PC-3 (cell line): Measurements from ENCODE around the gene FARS2. TPM values are rescaled to one million over a fixed set of nuclear protein-coding genes. Genes with fewer than 3 reads are reported as not detected.
A peak's percentile ranks its signal among the peaks of the same experiment; 100 is the strongest.

Source experiments
- ATAC-seq: fragments of 200-7000 bp; cut with Tn5 transposase; 2 replicates; pipeline ENCODE4 v1.9.1; 2020; ENCODE audit warnings: mild to moderate bottlenecking, moderate library complexity
- BruUV-seq: library from RNA; stranded (reverse); fragments of 400-500 nt; replicated peaks from 2 replicates; lab custom pipeline; 2021; lab: Mats Ljungman, UMichigan
- CTCF ChIA-PET: fragments of 300-600 bp; sonication (Branson Sonifier 250); formaldehyde crosslinking; loops from one replicate; lab custom pipeline; 2022; ENCODE audit warnings: antibody characterized with exemption; lab: Charles Lee
- POLR2A ChIA-PET: fragments of 300-600 bp; sonication (Branson Sonifier 250); formaldehyde crosslinking; loops from one replicate; lab custom pipeline; 2022; ENCODE audit warnings: antibody characterized with exemption; ENCODE audit not compliant: unreplicated experiment; lab: Charles Lee
- DNase-seq: peaks from one replicate; pipeline ENCODE4 v3.0.0-alpha.2; 2015
- H2AFZ ChIP-seq: fragments of 300-600 bp; sonication (generic); 2 replicates; pipeline ENCODE4 v1.6.0; 2016; ENCODE audit warnings: antibody characterized with exemption, low read length
- H3F3A ChIP-seq: fragments of 300-600 bp; sonication (generic); one replicate; pipeline ENCODE4 v1.6.0; 2017; ENCODE audit warnings: antibody characterized with exemption, low read length, control low read depth, mild to moderate bottlenecking; ENCODE audit not compliant: unreplicated experiment
- H3K27ac ChIP-seq: fragments of 300-600 bp; sonication (generic); 2 replicates; pipeline ENCODE4 v1.5.1; 2016; ENCODE audit warnings: mild to moderate bottlenecking, low read length
- H3K27me3 ChIP-seq: fragments of 300-600 bp; sonication (generic); 2 replicates; pipeline ENCODE4 v1.6.1; 2016; ENCODE audit warnings: low read length, mixed read lengths
- H3K36me3 ChIP-seq: fragments of 300-600 bp; sonication (generic); 2 replicates; pipeline ENCODE4 v1.6.1; 2016; ENCODE audit warnings: low read depth, mixed run types, low read length, mixed read lengths
- H3K4me1 ChIP-seq: fragments of 300-600 bp; sonication (generic); 2 replicates; pipeline ENCODE4 v1.5.1; 2016; ENCODE audit warnings: low read length; ENCODE audit not compliant: insufficient read depth
- H3K4me2 ChIP-seq: fragments of 300-600 bp; sonication (generic); 2 replicates; pipeline ENCODE4 v1.6.0; 2016; ENCODE audit warnings: low read length
- H3K4me3 ChIP-seq: fragments of 300-600 bp; sonication (generic); 2 replicates; pipeline ENCODE4 v1.5.1; 2016; ENCODE audit warnings: mild to moderate bottlenecking, low read length, mixed read lengths
- H3K79me2 ChIP-seq: fragments of 300-600 bp; sonication (generic); 2 replicates; pipeline ENCODE4 v1.6.1; 2017; ENCODE audit warnings: low read length, mixed read lengths
- H3K9ac ChIP-seq: fragments of 300-600 bp; sonication (generic); 2 replicates; pipeline ENCODE4 v1.6.0; 2016; ENCODE audit warnings: mild to moderate bottlenecking, low read length
- H3K9me2 ChIP-seq: fragments of 300-600 bp; sonication (generic); replicated peaks from 2 replicates; pipeline ENCODE4 v1.6.1; 2016; ENCODE audit warnings: mixed run types, low read length, mixed read lengths
- H3K9me3 ChIP-seq: fragments of 300-600 bp; sonication (generic); 2 replicates; pipeline ENCODE4 v1.6.1; 2016; ENCODE audit warnings: low read length, mixed read lengths
- H4K20me1 ChIP-seq: fragments of 300-600 bp; sonication (generic); 2 replicates; pipeline ENCODE4 v1.6.1; 2016; ENCODE audit warnings: low read length, mixed read lengths
- CTCF ChIP-seq: fragments of 300-600 bp; sonication (generic); conservative IDR thresholded peaks from 2 replicates; pipeline ENCODE4 v1.5.1; 2017; ENCODE audit warnings: antibody characterized with exemption, low read depth, mild to moderate bottlenecking, low read length
- EZH2 ChIP-seq: fragments of 300-600 bp; sonication (generic); IDR thresholded peaks from one replicate; pipeline ENCODE4 v1.6.1; 2017; ENCODE audit warnings: antibody characterized with exemption, mild to moderate bottlenecking, low read length; ENCODE audit not compliant: unreplicated experiment
- EZH2phosphoT487 ChIP-seq: fragments of 300-600 bp; sonication (generic); IDR thresholded peaks from 2 replicates; pipeline ENCODE4 v1.6.1; 2018; ENCODE audit warnings: mild to moderate bottlenecking, antibody characterized with exemption, low read length, borderline replicate concordance
- intact Hi-C: fragments of 100-400 bp; cut with micrococcal nuclease; formaldehyde crosslinking; loops from 2 replicates; pipeline ENCODE4 v1.9.0; 2023
- total RNA-seq: library from RNA; depleted of rRNA; stranded (reverse); fragments of >200 nt; gene quantifications from 2 replicates; pipeline ENCODE4 v1.2.3, GENCODE V29; 2014

FARS2 gene
- total RNA-seq, 1 experiment from 2014 or later, result 23.0 TPM

DNA sequence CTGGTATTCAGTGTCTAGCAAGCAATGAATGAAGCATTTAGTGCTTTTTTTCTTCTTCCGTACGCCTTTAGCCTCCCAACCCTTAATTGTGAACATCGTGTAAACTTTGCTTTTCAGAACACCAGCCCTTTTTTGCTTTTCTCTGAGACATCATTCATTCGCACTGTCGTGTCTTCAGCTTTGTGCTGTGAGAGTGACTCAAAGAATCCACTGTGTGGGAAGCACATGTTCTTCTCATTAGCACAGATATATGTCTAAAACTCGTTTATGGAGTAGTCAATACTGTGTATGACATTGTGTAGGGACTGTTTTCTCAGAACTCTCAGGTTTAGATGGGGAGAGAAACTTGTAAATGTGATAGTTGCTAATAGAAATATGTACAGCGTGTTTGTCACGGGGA lies 279.1 kb downstream of the FARS2 start:
- Histone ChIP-seq H3K4me1 (peaks cover 40% of the 10 kb centered on the region), H4K20me1 (no peaks in the 10 kb centered on the region), H3K27ac (no peak overlapping the region), H3K9me3 (no peaks in the 10 kb centered on the region), H2AFZ (no peak overlapping the region), H3K9ac (no peak overlapping the region), H3K4me3 (no peak overlapping the region), H3K79me2 (no peaks in the 10 kb centered on the region), H3K4me2 (no peak overlapping the region), H3K27me3 (no peaks in the 10 kb centered on the region), H3K36me3 (no peaks in the 10 kb centered on the region; the same call in 1 of the 2 replicates), H3F3A (no peaks in the 10 kb centered on the region), H3K9me2 (no peaks in the 10 kb centered on the region)
- TF ChIP-seq EZH2phosphoT487 (no peak), CTCF (no peak), EZH2 (no peak)
- DNase-seq, result no peak
- BruUV-seq, result no TSS peak
- no peak for ATAC-seq
- intact Hi-C loops, result no loop called here
- ChIA-PET CTCF (no interaction called here), POLR2A (no interaction called here)

DNA sequence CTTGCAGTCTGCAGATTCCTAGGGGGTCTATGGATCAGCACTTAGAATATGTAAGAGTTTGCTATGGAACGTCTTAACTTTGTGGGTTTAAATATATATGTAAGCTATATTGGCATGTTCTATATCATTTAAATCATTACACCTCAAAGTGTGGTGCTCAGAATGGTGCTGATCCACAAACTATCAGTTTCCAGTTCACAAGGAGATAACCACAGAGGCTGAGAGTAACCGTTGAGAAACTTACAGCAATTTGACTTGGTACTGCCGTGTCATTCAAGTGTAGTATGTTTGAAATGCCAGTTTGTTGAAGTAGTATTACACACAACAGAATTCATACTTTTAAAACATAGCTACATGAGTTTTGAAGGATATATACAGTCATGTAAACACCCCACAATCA lies 279.7 kb downstream of the FARS2 start:
- Histone ChIP-seq H3K4me1 (peaks cover 40% of the 10 kb centered on the region), H3K27me3 (no peaks in the 10 kb centered on the region), H3K36me3 (no peaks in the 10 kb centered on the region; the same call in 1 of the 2 replicates), H2AFZ (no peak overlapping the region), H3K27ac (no peak overlapping the region), H3K4me3 (no peak overlapping the region), H3K9me2 (no peaks in the 10 kb centered on the region), H3F3A (no peaks in the 10 kb centered on the region), H3K9ac (no peak overlapping the region), H3K79me2 (no peaks in the 10 kb centered on the region), H4K20me1 (no peaks in the 10 kb centered on the region), H3K9me3 (no peaks in the 10 kb centered on the region), H3K4me2 (no peak overlapping the region)
- ATAC-seq, result no peak
- DNase-seq, result no peak
- CTCF ChIA-PET, result no interaction called here
- BruUV-seq, result no TSS peak
- POLR2A ChIA-PET, result interaction anchor here (0.6 kb wide), 1 partner anchor 10 kb away, joined by 5 read pairs; no protein-coding TSS in a partner anchor
- no peak for TF ChIP-seq CTCF
- TF ChIP-seq EZH2, result no peak
- no peak for TF ChIP-seq EZH2phosphoT487
- intact Hi-C loops, result no loop called here

DNA sequence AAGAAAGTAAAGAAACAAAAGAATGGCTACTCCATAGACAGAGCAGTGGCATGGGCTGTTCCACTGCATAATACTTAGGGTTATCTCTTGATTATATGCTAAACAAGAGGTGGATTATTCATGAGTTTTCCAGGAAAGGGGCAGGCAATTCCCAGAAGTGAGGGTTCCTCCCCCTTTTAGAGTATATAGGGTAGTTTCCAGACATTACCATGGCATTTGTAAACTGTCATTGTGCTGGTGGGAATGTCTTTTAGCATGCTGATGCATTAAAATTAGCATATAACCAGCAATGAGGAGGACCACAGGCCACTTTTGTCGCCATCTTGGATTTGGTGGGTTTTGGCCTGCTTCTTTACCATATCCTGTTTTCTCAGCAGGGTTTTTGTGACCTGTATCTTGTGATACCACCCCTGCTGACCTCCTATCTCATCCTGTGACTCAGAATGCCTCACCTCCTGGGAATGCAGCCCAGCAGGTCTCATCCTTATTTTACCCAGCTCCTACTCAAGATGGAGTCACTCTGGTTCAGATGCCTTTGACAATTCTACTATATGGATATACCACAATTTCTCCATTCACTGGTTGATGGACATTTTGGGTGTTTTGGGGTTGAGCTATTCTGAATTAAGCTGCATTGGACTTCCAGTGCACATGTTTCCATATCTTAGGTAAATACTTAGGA lies 280.6 kb downstream of the FARS2 start:
- no TSS peak for BruUV-seq
- Histone ChIP-seq H3K27ac (peak overlapping the region; percentile 54), H3K79me2 (no peaks in the 10 kb centered on the region), H3F3A (no peaks in the 10 kb centered on the region), H4K20me1 (no peaks in the 10 kb centered on the region), H3K4me1 (peaks cover 35% of the 10 kb centered on the region), H3K9ac (no peak overlapping the region), H3K9me2 (no peaks in the 10 kb centered on the region), H2AFZ (no peak overlapping the region), H3K4me2 (peak overlapping the region; percentile 26; the same call in 1 of the 2 replicates), H3K36me3 (no peaks in the 10 kb centered on the region; the same call in 1 of the 2 replicates), H3K9me3 (no peaks in the 10 kb centered on the region), H3K27me3 (no peaks in the 10 kb centered on the region), H3K4me3 (no peak overlapping the region)
- POLR2A ChIA-PET, result interaction anchor here (0.6 kb wide), 1 partner anchor 9 kb away, joined by 5 read pairs; no protein-coding TSS in a partner anchor
- CTCF ChIA-PET, result no interaction called here
- intact Hi-C loops, result no loop called here
- ATAC-seq (peak; percentile 51), DNase-seq (peak; percentile 79)
- TF ChIP-seq CTCF (no peak), EZH2 (no peak), EZH2phosphoT487 (no peak)
